Hepatocyte (in vitro differentiated cells): ENCODE results near the gene SCFD2. TPM values are rescaled to one million over a fixed set of nuclear protein-coding genes. Genes with fewer than 3 reads are reported as not detected.

Source experiments
- DNase-seq: peaks from one replicate; pipeline ENCODE4 v3.0.0-alpha.2; 2016; ENCODE audit warnings: low spot score
- H2AFZ ChIP-seq: fragments of 200-600 bp; sonication (generic); 2 replicates; pipeline ENCODE4 v1.6.0; 2016; ENCODE audit warnings: antibody characterized with exemption, mild to moderate bottlenecking
- H3K27ac ChIP-seq: fragments of 200-600 bp; sonication (generic); 2 replicates; pipeline ENCODE4 v1.5.1; 2016; ENCODE audit warnings: mild to moderate bottlenecking
- H3K27me3 ChIP-seq: fragments of 200-600 bp; sonication (generic); 2 replicates; pipeline ENCODE4 v1.6.1; 2016
- H3K36me3 ChIP-seq: fragments of 200-600 bp; sonication (generic); replicated peaks from 2 replicates; pipeline ENCODE4 v1.5.1; 2016; ENCODE audit warnings: low read depth; ENCODE audit not compliant: insufficient read depth
- H3K4me1 ChIP-seq: fragments of 200-600 bp; sonication (generic); 2 replicates; pipeline ENCODE4 v1.5.1; 2016; ENCODE audit warnings: mild to moderate bottlenecking, moderate library complexity; ENCODE audit not compliant: insufficient read depth
- H3K4me2 ChIP-seq: fragments of 200-600 bp; sonication (generic); 2 replicates; pipeline ENCODE4 v1.6.0; 2016
- H3K4me3 ChIP-seq: fragments of 200-600 bp; sonication (generic); 2 replicates; pipeline ENCODE4 v1.5.1; 2016; ENCODE audit warnings: mild to moderate bottlenecking
- H3K79me2 ChIP-seq: fragments of 200-600 bp; sonication (generic); 2 replicates; pipeline ENCODE4 v1.6.0; 2017; ENCODE audit warnings: mild to moderate bottlenecking
- H3K9me2 ChIP-seq: fragments of 200-600 bp; sonication (generic); replicated peaks from 2 replicates; pipeline ENCODE4 v1.6.0; 2017; ENCODE audit warnings: mild to moderate bottlenecking; ENCODE audit not compliant: insufficient read depth
- H3K9me3 ChIP-seq: fragments of 200-600 bp; sonication (generic); 2 replicates; pipeline ENCODE4 v1.5.1; 2016; ENCODE audit warnings: low read depth, mild to moderate bottlenecking
- H4K20me1 ChIP-seq: fragments of 200-600 bp; sonication (generic); 2 replicates; pipeline ENCODE4 v1.6.0; 2016; ENCODE audit warnings: mild to moderate bottlenecking; ENCODE audit not compliant: insufficient read depth, poor library complexity, severe bottlenecking
- CTCF ChIP-seq: fragments of 200-600 bp; sonication (generic); IDR thresholded peaks from 2 replicates; pipeline ENCODE4 v1.5.1; 2016; ENCODE audit warnings: antibody characterized with exemption, mild to moderate bottlenecking; ENCODE audit not compliant: poor library complexity
- EZH2 ChIP-seq: fragments of 200-600 bp; sonication (generic); IDR thresholded peaks from 2 replicates; pipeline ENCODE4 v1.6.1; 2016; ENCODE audit warnings: antibody characterized with exemption, mild to moderate bottlenecking, borderline replicate concordance
- EZH2phosphoT487 ChIP-seq: fragments of 200-600 bp; sonication (generic); IDR thresholded peaks from one replicate; pipeline ENCODE4 v1.6.1; 2018; ENCODE audit warnings: antibody characterized with exemption, mild to moderate bottlenecking, low read depth, moderate library complexity; ENCODE audit not compliant: unreplicated experiment, severe bottlenecking
- WGBS: methylation state at CpG from one replicate; pipeline ENCODE4 v1.1.6; 2016; ENCODE audit warnings: low lambda C conversion rate; ENCODE audit errors: missing lambda C conversion rate; 5-methylcytosine and 5-hydroxymethylcytosine counted together
- polyA plus RNA-seq: library from polyadenylated mRNA; unstranded; fragments of >200 nt; fragmentation: Nextera tagmentation; extraction: Ambion mirVana; gene quantifications from 2 replicates; pipeline ENCODE4 v1.2.1, GENCODE V29; 2016
- total RNA-seq: library from RNA; depleted of rRNA; stranded (reverse); fragments of >200 nt; gene quantifications from 2 replicates; pipeline ENCODE4 v1.2.3, GENCODE V29; 2014

The SCFD2 gene
- total and polyA plus RNA-seq, 2 experiments from 2014 or later: 8.4 to 15.7 TPM

- Histone ChIP-seq H3K9me3 (no peaks in the 10 kb centered on the region), H4K20me1 (no peaks in the 10 kb centered on the region), H3K4me1 (peaks cover 9% of the 10 kb centered on the region), H3K27ac (no peak overlapping the region), H3K9me2 (no peaks in the 10 kb centered on the region), H3K79me2 (no peaks in the 10 kb centered on the region), H3K4me3 (no peak overlapping the region), H3K27me3 (no peaks in the 10 kb centered on the region), H2AFZ (no peak overlapping the region), H3K36me3 (no peaks in the 10 kb centered on the region), H3K4me2 (no peak overlapping the region)
- TF ChIP-seq CTCF (no peak), EZH2phosphoT487 (no peak), EZH2 (no peak)
- no peak for DNase-seq
- 90% methylated on average over 2 of the region's 2 CpGs for WGBS
These were observed 480.9 kb downstream of the SCFD2 start for GRCh38 chr4:52884994-52885393.

- WGBS: 93% methylated on average over 4 of the region's 4 CpGs
- no peaks in the 10 kb centered on the region for H4K20me1 ChIP-seq
- no peak for DNase-seq
- no peaks in the 10 kb centered on the region for H3K9me2 ChIP-seq
- H3K36me3 ChIP-seq: no peaks in the 10 kb centered on the region
- H3K79me2 ChIP-seq: no peaks in the 10 kb centered on the region
- H3K4me1 ChIP-seq: peaks cover 9% of the 10 kb centered on the region
- H3K4me2 ChIP-seq: no peak overlapping the region
- peak overlapping the region; percentile 76 for H3K27ac ChIP-seq
- H3K9me3 ChIP-seq: no peaks in the 10 kb centered on the region
- no peaks in the 10 kb centered on the region for H3K27me3 ChIP-seq
- no peak for TF ChIP-seq EZH2phosphoT487
- no peak for TF ChIP-seq EZH2
- TF ChIP-seq CTCF: no peak
- H3K4me3 ChIP-seq: no peak overlapping the region
- no peak overlapping the region for H2AFZ ChIP-seq
These were observed 481.9 kb downstream of the SCFD2 start for GRCh38 chr4:52883707-52884669.

GRCh38 chr4:52883183-52883621 is 482.7 kb downstream of the SCFD2 start:
- no peak for TF ChIP-seq EZH2
- TF ChIP-seq EZH2phosphoT487: no peak
- TF ChIP-seq CTCF: no peak
- no peak overlapping the region for H3K4me2 ChIP-seq
- peak; percentile 54 for DNase-seq

More at GRCh38 chr4:52883183-52883621, 482.7 kb downstream of the SCFD2 start:
- H2AFZ ChIP-seq: no peak overlapping the region
- H3K27ac ChIP-seq: peak overlapping the region; percentile 76
- H3K9me3 ChIP-seq: no peaks in the 10 kb centered on the region
- 26% methylated on average over 4 of the region's 4 CpGs for WGBS
- no peak overlapping the region for H3K4me3 ChIP-seq
- no peaks in the 10 kb centered on the region for H3K36me3 ChIP-seq
- no peaks in the 10 kb centered on the region for H4K20me1 ChIP-seq
- H3K4me1 ChIP-seq: peaks cover 6% of the 10 kb centered on the region
- H3K27me3 ChIP-seq: no peaks in the 10 kb centered on the region
- no peaks in the 10 kb centered on the region for H3K9me2 ChIP-seq
- H3K79me2 ChIP-seq: no peaks in the 10 kb centered on the region
